GM15510 (cell line): ENCODE data around the gene HUNK.

Source experiments
- POLR2A ChIP-seq: IDR thresholded peaks from 3 replicates; pipeline ENCODE4 v1.6.1; 2011; ENCODE audit warnings: borderline replicate concordance; ENCODE audit not compliant: insufficient read length; ENCODE audit errors: extremely low read depth

Gene HUNK

DNA sequence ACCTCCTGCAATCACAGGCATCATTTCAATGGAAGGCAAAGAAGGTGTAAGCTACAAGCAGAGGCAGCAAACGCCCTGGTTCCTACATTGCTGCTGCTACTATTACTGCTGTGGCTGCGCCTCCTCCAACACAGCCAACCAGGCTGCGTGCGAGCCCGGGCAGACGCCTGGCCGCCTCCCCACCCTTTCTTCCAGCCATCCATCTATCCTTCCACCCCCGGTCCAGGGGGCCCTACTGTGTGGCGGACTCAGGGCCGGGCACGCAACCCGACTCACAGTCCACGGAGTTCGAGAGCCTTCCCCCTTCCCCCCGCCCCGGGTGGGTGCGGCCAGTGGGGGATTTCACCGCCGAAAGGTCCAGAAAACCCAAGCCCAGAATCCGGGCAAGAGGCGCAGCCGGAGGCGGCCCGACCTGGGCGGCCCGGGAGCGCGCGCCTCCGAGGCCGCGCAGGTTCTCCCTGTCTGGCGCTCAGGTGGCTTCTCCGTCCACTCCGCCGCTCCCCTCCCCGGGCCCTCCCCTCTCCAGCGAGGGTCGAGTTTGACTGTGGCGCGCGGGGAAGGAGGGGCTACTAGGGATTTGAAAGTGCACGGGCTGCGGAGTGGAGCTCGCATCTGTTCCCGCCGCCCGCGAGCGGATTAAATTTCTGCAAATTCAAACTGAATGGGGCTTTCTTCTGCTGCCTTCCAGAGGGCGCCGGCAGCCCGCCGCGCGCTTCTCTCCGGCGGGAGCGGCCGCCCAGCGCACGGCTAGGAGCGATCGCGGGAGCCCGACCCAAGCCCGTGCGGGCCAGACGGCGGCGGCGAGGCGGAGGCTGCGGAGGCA lies at the start of gene HUNK:
HUNK (plus strand) TSS at position 569 of the 823 bp plus-strand sequence. CDS start 655 bp downstream, outside the sequence.
- TF ChIP-seq POLR2A = no peak

DNA sequence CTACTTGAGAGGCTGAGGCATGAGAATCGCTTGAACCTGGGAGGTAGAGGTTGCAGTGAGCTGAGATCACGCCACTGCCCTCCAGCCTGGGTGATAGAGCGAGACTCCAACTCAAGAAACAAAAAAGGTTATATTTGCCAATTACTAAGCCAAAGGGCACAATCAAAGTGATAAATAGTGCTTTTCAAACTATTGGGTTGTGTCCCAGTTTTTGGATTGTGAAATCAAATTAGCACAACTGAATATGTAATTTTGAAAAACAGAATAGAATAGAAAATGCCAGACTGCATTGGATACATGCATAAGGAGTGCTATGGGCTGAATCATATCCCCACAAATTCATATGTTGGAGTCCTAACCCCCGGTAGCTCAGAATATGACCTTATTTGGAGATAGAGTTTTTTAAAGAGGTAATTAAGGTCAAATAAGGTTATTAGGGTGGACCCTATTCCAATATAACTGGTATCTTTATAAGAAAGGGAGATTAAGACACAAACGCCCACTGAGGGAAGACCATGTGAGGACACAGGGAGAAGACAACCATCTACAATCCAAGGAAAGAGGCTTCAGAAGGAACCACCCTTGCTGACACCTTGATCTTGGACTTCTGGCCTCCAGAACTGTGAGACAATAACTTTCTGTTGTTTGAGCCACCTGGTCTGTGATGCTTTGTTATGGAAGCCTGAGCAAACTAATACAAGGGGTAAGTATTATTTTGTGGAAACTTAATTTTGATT lies 42.9 kb upstream of the HUNK start:
- TF ChIP-seq POLR2A = no peak

DNA sequence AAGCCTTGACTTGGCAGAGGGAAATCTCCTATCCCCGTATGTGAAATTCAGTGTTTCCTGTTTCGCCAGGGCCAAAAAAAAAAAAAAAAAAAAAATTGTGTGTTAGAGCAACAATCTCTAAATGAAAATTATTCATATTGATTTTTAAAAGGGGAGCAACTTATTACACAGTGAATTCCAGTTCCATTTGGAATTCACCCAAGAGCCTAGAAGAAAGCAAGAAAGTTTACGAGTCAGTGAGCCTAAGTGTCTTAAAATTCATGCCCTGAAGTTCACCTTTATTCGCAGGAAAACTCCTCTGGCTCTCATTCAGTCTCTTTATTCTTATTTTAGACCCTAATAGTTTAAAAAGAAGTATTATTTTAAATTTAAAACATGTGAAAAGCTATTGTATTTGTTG lies 42.1 kb upstream of the HUNK start:
- TF ChIP-seq POLR2A = no peak

DNA sequence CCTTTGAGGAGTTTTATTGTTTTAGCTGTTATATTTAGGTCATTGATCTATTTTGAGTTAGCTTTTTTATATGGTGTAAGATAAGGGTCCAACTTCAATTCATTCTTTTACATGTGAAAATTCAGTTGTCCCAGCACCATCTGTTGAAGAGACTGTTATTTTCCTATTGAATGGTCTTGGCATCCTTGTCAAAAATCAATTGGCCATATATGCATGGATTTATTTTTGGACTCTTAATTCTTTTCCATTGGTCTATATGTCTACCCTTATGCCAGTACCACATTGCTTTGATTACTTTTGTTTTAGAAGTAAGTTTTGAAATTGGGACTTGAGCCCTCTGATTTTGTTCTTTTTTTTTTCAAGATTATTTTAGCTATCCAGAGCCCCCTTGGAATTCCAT lies 35.8 kb upstream of the HUNK start:
- no peak for TF ChIP-seq POLR2A

DNA sequence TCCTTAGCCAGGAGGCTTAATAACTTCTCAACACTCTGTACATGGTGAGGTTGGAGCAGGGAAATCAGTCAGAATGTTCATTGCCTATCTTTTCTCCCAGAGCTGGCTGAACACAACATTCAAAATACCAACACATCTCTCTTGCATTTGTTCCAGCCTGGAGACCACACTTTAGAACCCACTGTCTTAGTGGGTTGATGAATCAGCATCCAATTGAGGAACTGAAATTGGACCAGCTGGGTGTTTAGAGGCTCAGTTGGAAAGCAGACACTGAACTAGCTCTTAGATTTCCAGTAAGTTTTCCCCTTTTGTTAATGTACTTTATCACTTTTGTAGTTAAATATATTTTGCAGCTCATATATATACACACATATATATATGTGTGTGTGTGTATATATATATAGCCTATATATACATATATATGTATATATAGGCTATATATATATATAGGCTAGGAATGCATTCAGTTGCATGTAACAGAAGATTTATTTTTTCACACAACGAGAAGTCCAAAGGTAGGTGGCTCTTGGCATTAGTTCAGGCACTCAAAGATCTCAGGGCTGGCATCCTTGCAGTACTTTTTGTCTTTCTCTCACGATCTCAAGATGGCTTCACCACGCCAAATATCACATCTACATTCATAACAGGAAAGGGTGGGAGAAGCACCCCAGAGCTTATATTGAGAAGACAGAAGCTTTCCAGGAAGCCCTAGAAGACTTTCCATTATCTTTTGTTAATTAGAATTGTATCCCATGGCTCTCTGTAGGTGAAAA lies 35.0 kb upstream of the HUNK start:
- TF ChIP-seq POLR2A = no peak

DNA sequence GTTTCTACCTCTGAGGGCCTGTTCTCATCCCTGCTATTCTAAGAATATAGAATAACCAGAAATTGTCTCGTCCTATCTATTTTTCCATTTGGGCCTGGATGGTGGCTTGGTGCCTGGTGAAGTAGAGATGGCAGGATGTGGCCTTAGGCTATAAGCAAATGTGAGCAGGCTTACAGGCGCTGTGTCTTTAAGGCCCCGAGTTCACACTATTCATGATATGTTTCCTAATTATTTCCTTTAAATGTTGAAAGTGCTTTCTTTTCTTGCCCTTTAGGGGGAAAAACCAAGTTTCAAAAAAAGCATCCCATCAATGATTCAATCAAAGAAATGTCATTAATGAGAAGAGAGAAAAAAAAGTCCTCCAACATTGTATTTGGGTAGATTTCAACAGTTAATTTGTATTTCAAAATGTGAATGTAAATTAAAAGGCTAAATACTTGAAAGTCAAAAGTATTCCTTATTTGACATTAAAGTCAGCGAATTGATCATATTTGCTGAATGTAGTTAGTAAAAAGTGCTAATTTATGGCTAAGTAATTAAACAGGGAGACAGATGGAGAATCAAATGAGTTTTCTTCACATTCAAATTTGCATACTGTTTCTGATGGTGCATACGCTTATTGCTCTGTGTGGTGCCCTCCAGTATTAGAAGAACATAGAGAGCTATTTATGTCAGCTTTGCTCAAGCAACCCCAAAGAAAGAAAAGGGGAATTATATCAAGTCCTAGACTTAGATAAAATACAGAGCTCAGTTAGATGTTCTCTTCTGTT lies 34.0 kb upstream of the HUNK start:
- no peak for TF ChIP-seq POLR2A

DNA sequence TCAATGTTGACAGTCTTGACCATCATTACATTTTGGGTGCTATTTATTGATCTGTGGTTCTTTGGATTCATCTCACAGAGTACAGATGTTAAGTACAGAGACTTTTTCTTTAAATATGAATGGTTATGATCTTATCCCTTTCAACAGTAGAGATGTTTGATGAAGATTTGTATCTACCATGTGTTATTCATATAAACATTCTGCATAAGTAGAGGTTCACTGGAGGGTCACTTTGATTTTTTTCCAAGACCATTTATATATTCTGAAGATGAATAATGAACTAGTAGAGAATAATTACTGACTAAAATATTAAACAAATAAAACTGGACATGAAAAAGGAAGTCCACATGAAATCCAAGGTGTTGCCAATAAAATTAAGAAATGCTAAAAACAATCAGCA lies 28.6 kb upstream of the HUNK start:
- TF ChIP-seq POLR2A = no peak

DNA sequence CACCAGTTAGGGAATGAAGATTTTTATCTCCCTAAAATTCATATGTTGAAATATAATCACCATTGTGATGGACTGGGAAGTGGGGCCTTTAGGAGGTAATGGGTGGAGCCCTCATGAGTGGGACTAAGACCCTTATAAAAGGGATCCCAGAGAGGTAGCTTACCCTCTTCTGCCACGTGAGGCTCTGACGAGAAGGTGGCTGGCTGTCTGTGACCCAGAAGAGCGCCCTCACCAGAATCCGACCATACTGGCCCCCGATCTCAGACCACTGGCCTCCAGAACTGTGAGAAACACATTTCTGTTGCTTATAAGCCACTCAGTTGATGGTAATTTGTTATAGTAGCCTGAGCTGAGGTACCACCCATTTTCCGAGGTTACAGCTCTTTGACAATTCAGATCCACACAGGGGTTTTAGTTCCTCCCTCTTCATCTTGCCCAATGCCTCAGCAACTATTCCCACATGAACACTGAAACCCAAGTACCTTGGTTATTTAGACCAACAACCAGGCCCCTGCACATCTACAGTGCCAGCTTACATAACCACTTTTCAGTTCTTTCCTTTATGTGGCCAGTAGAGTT lies 27.6 kb upstream of the HUNK start:
- TF ChIP-seq POLR2A = no peak

DNA sequence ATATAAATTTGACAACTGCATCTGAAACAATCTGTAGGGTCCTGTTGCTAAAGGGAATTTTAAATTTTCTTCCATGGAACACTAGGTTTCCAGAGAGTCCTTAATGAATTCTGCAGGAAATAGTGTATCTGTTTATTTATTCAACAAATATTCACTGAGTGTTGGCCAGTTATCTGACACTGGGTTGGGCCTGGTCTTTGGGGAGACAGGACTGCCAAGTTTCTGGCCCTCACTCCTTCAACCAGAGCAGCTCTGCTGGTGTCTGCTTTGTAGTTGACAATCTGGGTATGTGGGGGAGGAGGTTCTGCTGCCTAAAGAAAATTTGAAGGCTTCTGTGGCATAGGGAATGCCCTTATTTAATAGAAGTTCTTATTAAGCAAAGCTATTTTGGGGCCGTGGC lies 26.1 kb upstream of the HUNK start:
- TF ChIP-seq POLR2A = no peak

DNA sequence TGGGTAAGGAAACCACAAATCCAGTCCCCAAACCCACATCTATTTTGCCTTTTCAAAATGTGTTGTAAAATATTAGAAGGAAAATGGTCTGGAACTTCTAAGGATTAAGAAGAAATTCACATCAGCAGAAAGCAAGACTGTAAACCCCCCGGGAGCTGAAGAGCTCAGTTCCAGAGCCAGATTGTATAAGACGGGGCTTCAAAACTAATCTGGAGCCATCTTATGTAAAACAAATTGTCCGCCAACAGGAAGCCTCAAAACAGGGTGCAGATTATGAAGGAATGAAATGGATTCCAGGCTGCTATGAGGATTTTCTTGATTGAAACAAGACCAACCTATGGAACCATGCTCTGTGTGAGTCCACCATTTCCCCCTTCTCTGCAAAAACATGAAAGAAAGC lies 25.1 kb upstream of the HUNK start:
- TF ChIP-seq POLR2A = no peak

DNA sequence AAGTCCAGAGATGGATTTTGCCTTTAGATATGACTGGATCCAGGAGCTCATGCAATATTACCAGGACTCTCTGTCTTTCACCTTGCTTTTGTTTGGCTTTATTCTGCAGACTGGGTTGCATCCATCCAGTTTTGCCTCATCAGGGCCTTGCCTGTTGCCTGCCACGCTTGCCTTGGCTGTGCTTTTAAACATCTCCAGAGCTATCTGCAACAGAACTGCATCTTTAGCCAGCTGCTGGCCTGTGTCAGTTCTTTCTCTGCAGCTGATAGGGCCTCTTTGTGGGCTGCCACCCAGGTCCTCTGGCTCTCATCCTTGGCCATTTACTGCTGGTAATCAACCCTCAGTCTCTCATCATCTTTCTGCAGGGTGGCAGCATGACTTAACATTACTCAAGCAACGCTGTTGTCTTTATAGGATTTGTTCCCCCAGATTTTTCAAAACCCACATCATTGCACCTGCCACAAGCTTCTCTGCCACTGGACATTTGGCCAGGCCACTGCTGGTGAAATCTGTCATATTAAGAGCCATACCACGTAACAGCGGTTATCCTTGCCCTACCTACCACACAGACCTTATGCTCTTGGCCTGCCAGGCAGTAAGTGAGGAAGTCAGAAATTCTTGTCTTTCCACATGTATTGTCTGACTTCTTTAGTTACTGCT lies 24.4 kb upstream of the HUNK start:
- TF ChIP-seq POLR2A = no peak

DNA sequence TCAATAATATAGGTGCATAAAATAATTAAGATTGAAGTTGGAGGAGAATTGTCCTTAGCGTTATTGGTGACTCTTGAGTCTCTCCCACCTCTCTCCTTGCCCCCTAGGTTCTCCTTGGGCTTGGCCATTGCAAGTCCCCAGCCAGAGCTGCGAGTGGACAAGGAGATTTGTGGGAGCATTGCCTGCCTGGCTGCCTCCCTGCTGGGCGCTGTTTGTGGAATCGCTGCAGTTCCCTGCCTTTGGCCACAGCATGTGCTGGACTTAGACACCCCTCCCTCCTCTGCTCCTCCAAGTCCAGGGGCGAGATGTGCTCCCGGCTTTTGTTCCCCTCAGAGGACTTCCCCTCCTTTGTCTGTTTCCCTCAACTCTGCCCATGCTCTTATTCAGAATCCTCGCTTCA lies 21.9 kb upstream of the HUNK start:
- TF ChIP-seq POLR2A = no peak

DNA sequence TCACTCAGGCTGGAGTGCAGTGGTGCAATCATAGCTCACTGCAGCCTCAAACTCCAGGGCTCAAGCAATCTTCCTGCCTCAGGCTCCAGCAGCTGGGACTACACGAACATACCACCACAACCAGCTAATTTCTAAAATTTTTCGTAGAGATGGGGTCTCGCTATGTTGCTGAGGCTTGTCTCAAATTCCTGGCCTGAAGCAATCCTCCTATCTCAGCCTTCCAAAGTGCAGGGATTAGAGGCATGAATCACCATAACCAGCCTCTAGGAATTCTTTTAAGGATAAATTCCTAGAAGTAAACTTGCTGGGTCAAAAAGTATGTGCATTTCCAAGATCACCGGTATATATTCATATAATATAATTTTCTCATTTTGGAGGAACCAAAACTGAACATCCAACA lies 17.6 kb upstream of the HUNK start:
- no peak for TF ChIP-seq POLR2A

DNA sequence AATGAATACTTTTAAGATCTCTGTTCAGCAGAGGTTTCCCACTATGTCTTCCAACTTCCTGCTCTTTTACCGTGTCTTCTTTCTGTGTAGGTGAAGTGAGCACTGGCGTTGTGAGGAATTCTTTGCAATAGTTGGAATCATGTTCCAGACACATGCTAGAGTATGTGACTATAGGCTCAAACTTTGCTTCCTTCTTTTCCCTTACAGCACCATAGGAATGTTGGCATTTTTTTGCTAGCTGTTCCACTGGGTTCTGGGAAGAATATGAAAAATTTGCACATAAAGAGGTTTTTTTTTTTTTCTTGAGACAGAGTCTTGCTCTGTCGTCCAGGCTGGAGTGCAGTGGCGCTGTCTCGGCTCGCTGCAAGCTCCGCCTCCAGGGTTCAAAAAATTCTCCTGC lies 15.7 kb upstream of the HUNK start:
- no peak for TF ChIP-seq POLR2A
